ENCODE data around the gene ZFP92. TPM values are rescaled to one million over a fixed set of nuclear protein-coding genes. Genes with fewer than 3 reads are reported as not detected.

ZFP92 gene
- polyA plus RNA-seq, 1 donor from 2014 or later = not detected

- no peak for TF ChIP-seq POLR2AphosphoS5 (IDR thresholded peaks at IDR 0.05)
- no peak for TF ChIP-seq MXI1 (conservative IDR thresholded peaks at IDR 0.05; ENCODE audit: poor library complexity, severe bottlenecking)
- TF ChIP-seq TAF1 (IDR thresholded peaks at IDR 0.05; ENCODE audit: low read depth) = no peak
- no peak for TF ChIP-seq EZH2 (IDR thresholded peaks at IDR 0.05; ENCODE audit: borderline replicate concordance, insufficient read depth, low read length, poor library complexity, severe bottlenecking)
- no peak for TF ChIP-seq CTCF (IDR thresholded peaks at IDR 0.05; ENCODE audit: poor library complexity, severe bottlenecking)
- no peak for TF ChIP-seq RAD21 (conservative IDR thresholded peaks at IDR 0.05)
- TF ChIP-seq SMC3 (conservative IDR thresholded peaks at IDR 0.05; ENCODE audit: poor library complexity) = no peak
- no peak for TF ChIP-seq REST (IDR thresholded peaks at IDR 0.05; ENCODE audit: borderline replicate concordance)
- no peak for TF ChIP-seq EP300 (conservative IDR thresholded peaks at IDR 0.05; ENCODE audit: poor library complexity, severe bottlenecking)
- Histone ChIP-seq H4K20me1 (ENCODE audit: insufficient read depth) (no peaks in the 10 kb centered on the region), H3K9ac (ENCODE audit: low read length) (no peak overlapping the region), H3K79me2 (replicated peaks; ENCODE audit: insufficient read depth, low read length) (no peaks in the 10 kb centered on the region), H3F3A (ENCODE audit: insufficient read depth, low read length, poor library complexity, severe bottlenecking) (no peaks in the 10 kb centered on the region), H3K27me3 (ENCODE audit: insufficient read depth, low read depth, low read length) (no peaks in the 10 kb centered on the region), H3K27ac (ENCODE audit: low read length) (no peak overlapping the region), H3K9me3 (ENCODE audit: low read length) (no peaks in the 10 kb centered on the region), H3K4me2 (ENCODE audit: low read length) (no peak overlapping the region), H3K4me3 (ENCODE audit: low read length) (no peak overlapping the region), H2AFZ (ENCODE audit: low read depth, low read length) (no peak overlapping the region), H3K36me3 (ENCODE audit: insufficient read depth, low read length) (no peaks in the 10 kb centered on the region), H3K9me2 (ENCODE audit: insufficient read depth, low read length) (no peaks in the 10 kb centered on the region)
Observed at GRCh38 chrX:153395613-153396319, 15.5 kb upstream of the ZFP92 start.

GRCh38 chrX:153396320-153397195 is 14.7 kb upstream of the ZFP92 start:
- Histone ChIP-seq H3K9me2 (ENCODE audit: insufficient read depth, low read length) (no peaks in the 10 kb centered on the region), H3K9me3 (ENCODE audit: low read length) (no peaks in the 10 kb centered on the region), H3K36me3 (ENCODE audit: insufficient read depth, low read length) (no peaks in the 10 kb centered on the region), H3K4me3 (ENCODE audit: low read length) (no peak overlapping the region), H4K20me1 (ENCODE audit: insufficient read depth) (no peaks in the 10 kb centered on the region), H3K79me2 (replicated peaks; ENCODE audit: insufficient read depth, low read length) (no peaks in the 10 kb centered on the region), H3K27ac (ENCODE audit: low read length) (no peak overlapping the region), H3K9ac (ENCODE audit: low read length) (no peak overlapping the region), H2AFZ (ENCODE audit: low read depth, low read length) (no peak overlapping the region), H3K4me2 (ENCODE audit: low read length) (no peak overlapping the region), H3F3A (ENCODE audit: insufficient read depth, low read length, poor library complexity, severe bottlenecking) (no peaks in the 10 kb centered on the region), H3K27me3 (ENCODE audit: insufficient read depth, low read depth, low read length) (no peaks in the 10 kb centered on the region)
- TF ChIP-seq REST (IDR thresholded peaks at IDR 0.05; ENCODE audit: borderline replicate concordance) (no peak), MXI1 (conservative IDR thresholded peaks at IDR 0.05; ENCODE audit: poor library complexity, severe bottlenecking) (no peak), POLR2AphosphoS5 (IDR thresholded peaks at IDR 0.05) (no peak), EP300 (conservative IDR thresholded peaks at IDR 0.05; ENCODE audit: poor library complexity, severe bottlenecking) (no peak), CTCF (IDR thresholded peaks at IDR 0.05; ENCODE audit: poor library complexity, severe bottlenecking) (no peak)

Measured in neural cell (in vitro differentiated cells).